H1 (cell line): ENCODE data around the gene RELB. TPM values are rescaled to one million over a fixed set of nuclear protein-coding genes. Genes with fewer than 3 reads are reported as not detected.

ENCODE experiments used
- CTCF ChIA-PET: fragments of 300-600 bp; sonication (Branson Sonifier 250); formaldehyde crosslinking; loops from one replicate; lab custom pipeline; 2021; ENCODE audit not compliant: partially characterized antibody; lab: Charles Lee
- POLR2A ChIA-PET: fragments of 300-600 bp; sonication (Branson Sonifier 250); formaldehyde crosslinking; loops from one replicate; lab custom pipeline; 2021; ENCODE audit warnings: inconsistent platforms; ENCODE audit not compliant: partially characterized antibody; lab: Charles Lee
- DNase-seq, 2 experiments: peaks; one replicate each; pipeline versions ENCODE4 v3.0.0 to v3.0.0-alpha.2; 2010 to 2022; ENCODE audit warnings: low spot score in 2 of 2, low read depth in 1 of 2, mixed read lengths in 1 of 2
- FAIRE-seq: peaks from 2 replicates; lab custom pipeline; 2011; peaks lifted over from hg19 to GRCh38; lab: Jason Lieb, UNC
- H2AFZ ChIP-seq: 2 replicates; pipeline ENCODE4 v1.8.1; 2012; ENCODE audit warnings: low read length, inconsistent platforms
- H2AK5ac ChIP-seq: 2 replicates; pipeline ENCODE4 v1.6.1; 2013; ENCODE audit warnings: low read depth, low read length
- H2BK120ac ChIP-seq: replicated peaks from 2 replicates; pipeline ENCODE3; 2013; ENCODE audit warnings: low read depth, low read length, inconsistent platforms
- H2BK12ac ChIP-seq: 2 replicates; pipeline ENCODE4 v1.6.1; 2013; ENCODE audit warnings: low read depth, low read length
- H2BK15ac ChIP-seq: 2 replicates; pipeline ENCODE4 v1.6.1; 2013; ENCODE audit warnings: low read length
- H2BK20ac ChIP-seq: 2 replicates; pipeline ENCODE4 v1.6.1; 2013; ENCODE audit warnings: low read length
- H2BK5ac ChIP-seq: 2 replicates; pipeline ENCODE4 v1.6.1; 2013; ENCODE audit warnings: low read depth, low read length
- H3K14ac ChIP-seq: 2 replicates; pipeline ENCODE4 v1.6.1; 2013; ENCODE audit warnings: inconsistent platforms; ENCODE audit not compliant: insufficient read length
- H3K18ac ChIP-seq: 2 replicates; pipeline ENCODE4 v1.6.1; 2013; ENCODE audit warnings: low read length; ENCODE audit errors: extremely low read depth
- H3K23ac ChIP-seq: 2 replicates; pipeline ENCODE4 v1.6.1; 2013; ENCODE audit warnings: inconsistent platforms; ENCODE audit not compliant: insufficient read length
- H3K23me2 ChIP-seq: 2 replicates; pipeline ENCODE4 v1.6.1; 2013; ENCODE audit warnings: low read depth, low read length
- H3K27ac ChIP-seq: 2 replicates; pipeline ENCODE4 v1.6.1; 2011; ENCODE audit warnings: low read depth, low read length, inconsistent platforms
- H3K27me3 ChIP-seq, 4 experiments: replicated peaks in 1 of 4; 1 replicate in 1 of 4; 2 replicates in 3 of 4; pipeline versions ENCODE4 v1.6.1 to v1.8.1; 2011 to 2013; ENCODE audit warnings: low read length in 3 of 4, mild to moderate bottlenecking in 3 of 4, inconsistent platforms in 2 of 4, mixed read lengths in 2 of 4, moderate library complexity in 1 of 4; ENCODE audit not compliant: control insufficient read depth in 3 of 4, insufficient read depth in 3 of 4; ENCODE audit errors: extremely low read depth in 1 of 4
- H3K36me3 ChIP-seq, 4 experiments: 2 replicates each; pipeline versions ENCODE4 v1.6.1 to v1.8.1; 2011 to 2013; ENCODE audit warnings: mild to moderate bottlenecking in 4 of 4, low read length in 3 of 4, moderate library complexity in 2 of 4, control low read depth in 1 of 4, inconsistent platforms in 1 of 4; ENCODE audit not compliant: insufficient read depth in 4 of 4, control insufficient read depth in 2 of 4
- H3K4ac ChIP-seq: replicated peaks from 2 replicates; pipeline ENCODE3; 2013; ENCODE audit warnings: low read length, low read depth, mixed read lengths, inconsistent platforms; ENCODE audit not compliant: insufficient read length
- H3K4me1 ChIP-seq, 4 experiments: replicated peaks in 1 of 4; 1 replicate in 1 of 4; 2 replicates in 3 of 4; pipeline versions ENCODE4 v1.6.1 to v1.8.1; 2011 to 2013; ENCODE audit warnings: low read length in 3 of 4, inconsistent platforms in 2 of 4, mixed read lengths in 1 of 4; ENCODE audit not compliant: insufficient read depth in 4 of 4, control insufficient read depth in 3 of 4
- H3K4me2 ChIP-seq, 2 experiments: 2 replicates each; pipeline versions ENCODE4 v1.6.1 to v1.8.1; 2011 to 2013; ENCODE audit warnings: low read depth in 2 of 2, low read length in 2 of 2, control low read depth in 1 of 2, inconsistent platforms in 1 of 2, mild to moderate bottlenecking in 1 of 2; ENCODE audit not compliant: insufficient read depth in 1 of 2
- H3K4me3 ChIP-seq, 4 experiments: fragments of 200-600, 300-600 bp in 1 of 4; sonication (generic), shearing (Covaris generic), sonication (Bioruptor Twin) in 1 of 4; 2 replicates each; pipeline versions ENCODE4 v1.5.1 to v1.8.1; 2011 to 2016; ENCODE audit warnings: low read length in 4 of 4, low read depth in 3 of 4, control low read depth in 2 of 4, inconsistent platforms in 2 of 4, mild to moderate bottlenecking in 2 of 4, mixed read lengths in 1 of 4, moderate library complexity in 1 of 4; ENCODE audit not compliant: insufficient read depth in 2 of 4; ENCODE audit errors: extremely low read depth in 1 of 4
- H3K56ac ChIP-seq: replicated peaks from 2 replicates; pipeline ENCODE3; 2013; ENCODE audit warnings: low read depth, mild to moderate bottlenecking, mixed read lengths, low read length, inconsistent platforms; ENCODE audit not compliant: insufficient read length
- H3K79me1 ChIP-seq: 2 replicates; pipeline ENCODE4 v1.6.1; 2013; ENCODE audit warnings: low read depth, low read length, control low read depth
- H3K79me2 ChIP-seq, 2 experiments: 2 replicates each; pipeline versions ENCODE4 v1.6.1 to v1.8.1; 2012 to 2013; ENCODE audit warnings: low read length in 2 of 2, mild to moderate bottlenecking in 2 of 2, inconsistent platforms in 1 of 2; ENCODE audit not compliant: insufficient read depth in 2 of 2, control insufficient read depth in 1 of 2
- H3K9ac ChIP-seq, 4 experiments: replicated peaks in 1 of 4; 1 replicate in 1 of 4; 2 replicates in 3 of 4; pipeline versions ENCODE4 v1.6.1 to v1.8.1; 2011 to 2013; ENCODE audit warnings: low read depth in 3 of 4, low read length in 3 of 4, control low read depth in 2 of 4, mild to moderate bottlenecking in 2 of 4, moderate library complexity in 2 of 4, inconsistent platforms in 1 of 4; ENCODE audit errors: extremely low read depth in 1 of 4
- H3K9me3 ChIP-seq, 2 experiments: 2 replicates each; pipeline versions ENCODE4 v1.6.1 to v1.8.1; 2012 to 2013; ENCODE audit warnings: mild to moderate bottlenecking in 2 of 2, moderate library complexity in 2 of 2, control low read depth in 1 of 2, inconsistent platforms in 1 of 2, low read depth in 1 of 2, low read length in 1 of 2, mixed read lengths in 1 of 2; ENCODE audit not compliant: insufficient read depth in 2 of 2
- H4K20me1 ChIP-seq, 2 experiments: replicated peaks in 1 of 2; 2 replicates each; pipeline versions ENCODE3 to v1.8.1; 2011 to 2013; ENCODE audit warnings: inconsistent platforms in 2 of 2, low read length in 2 of 2, mild to moderate bottlenecking in 1 of 2; ENCODE audit not compliant: insufficient read depth in 2 of 2, control insufficient read depth in 1 of 2
- H4K5ac ChIP-seq: 2 replicates; pipeline ENCODE4 v1.6.1; 2013; ENCODE audit warnings: low read length, low read depth, mixed read lengths, inconsistent platforms; ENCODE audit not compliant: insufficient read length
- H4K8ac ChIP-seq: 2 replicates; pipeline ENCODE4 v1.8.0; 2013; ENCODE audit warnings: mild to moderate bottlenecking, moderate library complexity, low read length, inconsistent platforms; ENCODE audit not compliant: insufficient read depth; ENCODE audit errors: extremely low read depth
- H4K91ac ChIP-seq: replicated peaks from 2 replicates; pipeline ENCODE3; 2013; ENCODE audit warnings: low read length, mixed read lengths, inconsistent platforms; ENCODE audit not compliant: insufficient read length
- BRCA1 ChIP-seq: IDR thresholded peaks from 2 replicates; pipeline ENCODE4 v1.6.1; 2012; ENCODE audit warnings: low read depth, low read length, improper control_type of control experiment
- CBX8 ChIP-seq: fragments of 300-800, 300-1000 bp; sonication (generic); IDR thresholded peaks from 2 replicates; pipeline ENCODE4 v1.7.1; 2016; ENCODE audit warnings: low read depth, low read length, borderline replicate concordance
- EGR1 ChIP-seq: IDR thresholded peaks from 2 replicates; pipeline ENCODE4 v1.6.1; 2011; ENCODE audit warnings: low read depth, low read length, borderline replicate concordance
- MAFK ChIP-seq: IDR thresholded peaks from 2 replicates; pipeline ENCODE4 v1.6.1; 2012; ENCODE audit warnings: low read depth, mild to moderate bottlenecking, improper control_type of control experiment, low read length
- POLR2A ChIP-seq, 2 experiments: IDR thresholded peaks; 1 replicate in 1 of 2; 2 replicates in 1 of 2; pipeline ENCODE4 v1.6.1; 2011; ENCODE audit warnings: low read depth in 2 of 2, low read length in 2 of 2, mild to moderate bottlenecking in 2 of 2; ENCODE audit errors: control extremely low read depth in 1 of 2
- POLR2AphosphoS5 ChIP-seq: IDR thresholded peaks from 2 replicates; pipeline ENCODE4 v1.6.1; 2011; ENCODE audit warnings: low read depth, low read length
- POU5F1 ChIP-seq: IDR thresholded peaks from 2 replicates; pipeline ENCODE4 v1.6.1; 2011; ENCODE audit warnings: low read depth, mild to moderate bottlenecking, low read length, moderate library complexity
- RAD21 ChIP-seq, 2 experiments: IDR thresholded peaks in 1 of 2; conservative IDR thresholded peaks in 1 of 2; 2 replicates each; pipeline ENCODE4 v1.6.1; 2011; ENCODE audit warnings: low read depth in 2 of 2, low read length in 2 of 2, improper control_type of control experiment in 1 of 2, inconsistent platforms in 1 of 2, mild to moderate bottlenecking in 1 of 2, moderate library complexity in 1 of 2
- SIN3A ChIP-seq, 2 experiments: IDR thresholded peaks in 1 of 2; conservative IDR thresholded peaks in 1 of 2; 2 replicates each; pipeline ENCODE4 v1.6.1; 2011 to 2012; ENCODE audit warnings: low read length in 2 of 2, improper control_type of control experiment in 1 of 2, low read depth in 1 of 2, mild to moderate bottlenecking in 1 of 2
- TBP ChIP-seq: IDR thresholded peaks from 2 replicates; pipeline ENCODE4 v1.6.1; 2011; ENCODE audit warnings: low read depth, low read length, improper control_type of control experiment
- USF2 ChIP-seq: IDR thresholded peaks from 2 replicates; pipeline ENCODE4 v1.6.1; 2011; ENCODE audit warnings: low read length, improper control_type of control experiment
- YY1 ChIP-seq: IDR thresholded peaks from 2 replicates; pipeline ENCODE4 v1.6.1; 2011; ENCODE audit warnings: low read depth, mild to moderate bottlenecking, low read length
- WGBS, 2 experiments: shearing (Covaris generic) in 1 of 2; methylation state at CpG; one replicate each; pipeline versions ENCODE4 v1.1.6 to v1.1.7; 2013 to 2015; ENCODE audit warnings: low lambda C conversion rate in 2 of 2, mixed read lengths in 2 of 2, inconsistent platforms in 1 of 2, low coverage in 1 of 2, missing lambda C conversion rate in 1 of 2; ENCODE audit not compliant: insufficient replicate concordance in 2 of 2, insufficient coverage in 1 of 2, insufficient read length in 1 of 2; ENCODE audit errors: extremely low coverage in 1 of 2, missing lambda C conversion rate in 1 of 2; 5-methylcytosine and 5-hydroxymethylcytosine counted together
- polyA plus RNA-seq, 7 experiments: library from polyadenylated mRNA; depleted of rRNA in 3 of 7; stranded (reverse) in 5 of 7; unstranded in 2 of 7; fragments of >200 nt in 5 of 7; fragments of 200-250 nt in 2 of 7; gene quantifications; 1 replicate in 5 of 7; 2 replicates in 1 of 7; 4 replicates in 1 of 7; pipeline versions ENCODE4 v1.2.1 to v1.2.3, GENCODE V29; 2011 to 2013; ENCODE audit warnings: missing spikeins in 2 of 7, mixed read lengths in 2 of 7
- total RNA-seq: library from RNA; stranded (reverse); fragmentation: NEBNext Ultra II Directional; extraction: Animal tissue kit (Norgen Biotek cat#: 25700); gene quantifications from 2 replicates; pipeline ENCODE4 v1.2.1, GENCODE V29; 2021

The RELB gene
- total and polyA plus RNA-seq, 2 of the 8 experiments (the other 6 are each of a cell fraction or from before 2014, with no cell fraction given) = 10.0 to 13.1 TPM

- Histone ChIP-seq H2AFZ (no peak overlapping the region), H3K79me2 (no peaks in the 10 kb centered on the region), H2BK15ac (no peak overlapping the region), H3K79me1 (no peaks in the 10 kb centered on the region), H3K4me1 (no peaks in the 10 kb centered on the region), H2BK20ac (no peak overlapping the region), H4K91ac (no peak overlapping the region), H4K20me1 (peaks cover 2 to 12% of the 10 kb centered on the region in 2 experiments), H4K5ac (no peak overlapping the region), H3K23me2 (no peaks in the 10 kb centered on the region), H3K56ac (no peak overlapping the region), H2BK120ac (no peak overlapping the region), H2BK12ac (no peak overlapping the region), H3K36me3 (peaks cover 8 to 23% (median 11%) of the 10 kb centered on the region in 4 experiments; a peak in 7 of 8 replicates), H2BK5ac (no peak overlapping the region), H3K9me3 (no peaks in the 10 kb centered on the region), H3K4me2 (no peak overlapping the region), H3K9ac (no peak overlapping the region), H4K8ac (no peak overlapping the region), H2AK5ac (no peak overlapping the region), H3K14ac (no peak overlapping the region), H3K4me3 (no peak overlapping the region), H3K4ac (no peak overlapping the region), H3K27me3 (no peaks in the 10 kb centered on the region), H3K18ac (no peak overlapping the region), H3K23ac (no peak overlapping the region), H3K27ac (no peak overlapping the region)
- no peak for FAIRE-seq
- ChIA-PET POLR2A (interaction anchor here (1.6 kb wide), 1 partner anchor 85 kb away, joined by 4 read pairs; no protein-coding TSS in a partner anchor), CTCF (interaction anchor here (1.4 to 1.8 kb wide), 2 partner anchors 10 to 260 kb away, joined by 5 read pairs; no protein-coding TSS in a partner anchor)
- WGBS, 2 experiments = 90% methylated on average over 9 of the region's 9 CpGs; no CpG with 5 or more reads in 1 of the 2 experiments
- DNase-seq = no peak
- TF ChIP-seq CBX8 (no peak), MAFK (no peak), POLR2A (IDR thresholded peaks at IDR 0.05; ENCODE audit: control extremely low read depth in 1 of 2, low read depth in 2 of 2, low read length in 2 of 2) (no peak), SIN3A (conservative IDR thresholded peaks at IDR 0.05 in 1 of 2, IDR thresholded peaks at IDR 0.05 in 1 of 2; ENCODE audit: low read depth in 1 of 2, low read length in 2 of 2) (no peak), TBP (no peak), USF2 (no peak), RAD21 (IDR thresholded peaks at IDR 0.05 in 1 of 2, conservative IDR thresholded peaks at IDR 0.05 in 1 of 2; ENCODE audit: low read depth in 2 of 2, low read length in 2 of 2) (no peak), EGR1 (no peak), POU5F1 (no peak), YY1 (no peak), POLR2AphosphoS5 (no peak), BRCA1 (no peak)
Observed at GRCh38 chr19:44984005-44984404, 17.3 kb upstream of the RELB start.
